Panc1 (cell line): Measurements from ENCODE around the gene TACO1. TPM values are rescaled to one million over a fixed set of nuclear protein-coding genes. Genes with fewer than 3 reads are reported as not detected.

Source experiments
- ATAC-seq: fragments of 200-7000 bp; cut with Tn5 transposase; 2 replicates; pipeline ENCODE4 v1.9.1; 2020; ENCODE audit warnings: mild to moderate bottlenecking, moderate library complexity
- BruUV-seq: library from RNA; stranded (reverse); fragments of 400-500 nt; replicated peaks from 2 replicates; lab custom pipeline; 2021; lab: Mats Ljungman, UMichigan
- CTCF ChIA-PET: fragments of 300-600 bp; sonication (Branson Sonifier 250); formaldehyde crosslinking; loops from one replicate; lab custom pipeline; 2022; ENCODE audit warnings: antibody characterized with exemption; lab: Charles Lee
- POLR2A ChIA-PET: fragments of 300-600 bp; sonication (Branson Sonifier 250); formaldehyde crosslinking; loops from one replicate; lab custom pipeline; 2022; ENCODE audit warnings: antibody characterized with exemption; lab: Charles Lee
- DNase-seq: peaks from one replicate; pipeline ENCODE4 v3.0.0-alpha.2; 2010; ENCODE audit warnings: low read depth, low spot score
- H3K27ac ChIP-seq: 2 replicates; pipeline ENCODE4 v1.5.1; 2011; ENCODE audit warnings: mild to moderate bottlenecking, low read length, inconsistent platforms
- H3K27me3 ChIP-seq: fragments of 200-500 bp; sonication (Bioruptor generic); 2 replicates; pipeline ENCODE4 v1.6.0; 2014; ENCODE audit warnings: low read length, inconsistent platforms; ENCODE audit not compliant: control insufficient read depth, insufficient read depth
- H3K36me3 ChIP-seq: fragments of 200-500 bp; sonication (Bioruptor generic); 2 replicates; pipeline ENCODE4 v1.5.1; 2014; ENCODE audit warnings: inconsistent platforms, mild to moderate bottlenecking, low read length, moderate library complexity; ENCODE audit not compliant: control insufficient read depth, insufficient read depth
- H3K4me1 ChIP-seq: 2 replicates; pipeline ENCODE4 v1.5.1; 2011; ENCODE audit warnings: inconsistent platforms, mild to moderate bottlenecking, low read length, moderate library complexity; ENCODE audit not compliant: control insufficient read depth, insufficient read depth
- H3K4me3 ChIP-seq, 2 experiments: 2 replicates each; pipeline ENCODE4 v1.5.1; 2011 to 2012; ENCODE audit warnings: low read depth in 2 of 2, low read length in 2 of 2, mild to moderate bottlenecking in 2 of 2, inconsistent platforms in 1 of 2, moderate library complexity in 1 of 2
- H3K9me3 ChIP-seq: fragments of 200-500 bp; sonication (Bioruptor generic); 2 replicates; pipeline ENCODE4 v1.5.1; 2014; ENCODE audit warnings: low read depth, mild to moderate bottlenecking, inconsistent platforms, low read length, moderate library complexity; ENCODE audit not compliant: control insufficient read depth, insufficient read depth
- CTCF ChIP-seq: fragments of 450-650 bp; IDR thresholded peaks from 2 replicates; pipeline ENCODE4 v1.5.1; 2017; ENCODE audit warnings: mild to moderate bottlenecking
- POLR2AphosphoS5 ChIP-seq: IDR thresholded peaks from 2 replicates; pipeline ENCODE4 v1.6.1; 2012; ENCODE audit warnings: mild to moderate bottlenecking, low read depth, low read length, moderate library complexity
- SIN3A ChIP-seq: IDR thresholded peaks from 2 replicates; pipeline ENCODE4 v1.6.1; 2012; ENCODE audit warnings: low read depth, mild to moderate bottlenecking, low read length, moderate library complexity, borderline replicate concordance; ENCODE audit not compliant: insufficient read depth
- TCF7L2 ChIP-seq: IDR thresholded peaks from 2 replicates; pipeline ENCODE4 v1.6.1; 2011; ENCODE audit warnings: mild to moderate bottlenecking, low read depth, low read length, inconsistent platforms
- in situ Hi-C: cut with HindIII; loops from 2 replicates; pipeline ENCODE4 v1.10.0; 2016; ENCODE audit warnings: low sequenced_read_pairs, low pct_unique_long_range_greater_than_20kb
- intact Hi-C: fragments of 100-400 bp; cut with micrococcal nuclease; formaldehyde crosslinking; loops from one replicate; pipeline ENCODE4 v1.10.0; 2022; ENCODE audit not compliant: unreplicated experiment
- total RNA-seq: library from RNA; stranded (reverse); gene quantifications from one replicate; pipeline ENCODE4 v1.2.1, GENCODE V29; 2021; ENCODE audit not compliant: unreplicated experiment
- TF ChIP-seq, protein P1 (sequence below), 2 experiments: IDR thresholded peaks; 2 replicates each; pipeline ENCODE4 v1.6.1; 2011 to 2012; ENCODE audit warnings: low read depth in 2 of 2, control low read depth in 1 of 2, low read length in 1 of 2, mild to moderate bottlenecking in 1 of 2, moderate library complexity in 1 of 2; ENCODE audit not compliant: insufficient read depth in 1 of 2

The TACO1 gene
- total RNA-seq, 1 experiment from 2014 or later: 17.9 TPM

DNA sequence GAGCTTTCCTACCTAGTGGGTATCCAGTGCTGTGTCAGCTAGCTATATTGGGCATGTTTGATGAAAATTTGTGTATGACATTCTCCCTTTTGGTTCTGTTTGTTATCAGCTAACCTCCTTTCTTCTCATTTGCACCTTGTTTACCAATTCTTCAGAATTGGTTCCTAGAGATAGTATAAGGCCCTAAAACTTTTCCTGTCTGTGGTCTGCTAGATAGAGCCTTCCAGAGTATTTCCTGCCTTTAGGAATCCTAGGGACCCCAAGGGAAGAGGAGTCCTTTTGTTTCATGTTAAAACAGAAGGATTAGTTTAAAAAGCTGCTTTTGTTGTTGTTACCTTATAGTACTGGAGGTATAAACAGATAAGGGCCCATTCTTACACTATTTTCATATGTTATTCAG, 33.0 kb downstream of the TACO1 start:
- BruUV-seq: no TSS peak
- intact Hi-C loops: no loop called here

DNA sequence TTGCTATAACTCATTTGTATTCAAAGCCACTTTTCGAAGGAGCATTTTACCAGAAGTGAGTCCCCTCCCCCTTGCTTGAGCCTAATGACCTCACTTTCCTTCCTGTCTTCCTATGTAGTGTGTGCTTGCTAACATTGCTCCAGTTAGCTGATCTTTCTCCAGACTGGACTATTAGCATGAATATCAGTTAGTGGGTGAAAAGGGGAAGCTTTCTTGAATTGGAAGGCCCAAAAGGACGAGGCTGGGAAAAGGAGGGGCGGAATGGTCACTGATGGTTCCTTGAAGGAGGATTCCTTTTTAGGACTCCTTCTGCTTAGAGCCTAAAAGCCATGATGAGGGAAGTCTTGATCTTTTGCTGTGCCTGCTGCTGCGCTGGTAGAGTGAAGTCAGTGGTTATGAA, 33.5 kb downstream of the TACO1 start:
- ATAC-seq (no peak), DNase-seq (no peak)
- Histone ChIP-seq H3K4me3 (no peak overlapping the region), H3K4me1 (no peaks in the 10 kb centered on the region), H3K9me3 (no peaks in the 10 kb centered on the region), H3K27ac (no peak overlapping the region), H3K36me3 (no peaks in the 10 kb centered on the region; the same call in 1 of the 2 replicates), H3K27me3 (no peaks in the 10 kb centered on the region)
- ChIA-PET CTCF (no interaction called here), POLR2A (no interaction called here)
- in situ Hi-C loops (no loop called here), intact Hi-C loops (no loop called here)
- TF ChIP-seq POLR2AphosphoS5: no peak
- no peak for TF ChIP-seq SIN3A
- no peak for TF ChIP-seq CTCF
- no peak for TF ChIP-seq TCF7L2
- TF ChIP-seq, protein P1, sequence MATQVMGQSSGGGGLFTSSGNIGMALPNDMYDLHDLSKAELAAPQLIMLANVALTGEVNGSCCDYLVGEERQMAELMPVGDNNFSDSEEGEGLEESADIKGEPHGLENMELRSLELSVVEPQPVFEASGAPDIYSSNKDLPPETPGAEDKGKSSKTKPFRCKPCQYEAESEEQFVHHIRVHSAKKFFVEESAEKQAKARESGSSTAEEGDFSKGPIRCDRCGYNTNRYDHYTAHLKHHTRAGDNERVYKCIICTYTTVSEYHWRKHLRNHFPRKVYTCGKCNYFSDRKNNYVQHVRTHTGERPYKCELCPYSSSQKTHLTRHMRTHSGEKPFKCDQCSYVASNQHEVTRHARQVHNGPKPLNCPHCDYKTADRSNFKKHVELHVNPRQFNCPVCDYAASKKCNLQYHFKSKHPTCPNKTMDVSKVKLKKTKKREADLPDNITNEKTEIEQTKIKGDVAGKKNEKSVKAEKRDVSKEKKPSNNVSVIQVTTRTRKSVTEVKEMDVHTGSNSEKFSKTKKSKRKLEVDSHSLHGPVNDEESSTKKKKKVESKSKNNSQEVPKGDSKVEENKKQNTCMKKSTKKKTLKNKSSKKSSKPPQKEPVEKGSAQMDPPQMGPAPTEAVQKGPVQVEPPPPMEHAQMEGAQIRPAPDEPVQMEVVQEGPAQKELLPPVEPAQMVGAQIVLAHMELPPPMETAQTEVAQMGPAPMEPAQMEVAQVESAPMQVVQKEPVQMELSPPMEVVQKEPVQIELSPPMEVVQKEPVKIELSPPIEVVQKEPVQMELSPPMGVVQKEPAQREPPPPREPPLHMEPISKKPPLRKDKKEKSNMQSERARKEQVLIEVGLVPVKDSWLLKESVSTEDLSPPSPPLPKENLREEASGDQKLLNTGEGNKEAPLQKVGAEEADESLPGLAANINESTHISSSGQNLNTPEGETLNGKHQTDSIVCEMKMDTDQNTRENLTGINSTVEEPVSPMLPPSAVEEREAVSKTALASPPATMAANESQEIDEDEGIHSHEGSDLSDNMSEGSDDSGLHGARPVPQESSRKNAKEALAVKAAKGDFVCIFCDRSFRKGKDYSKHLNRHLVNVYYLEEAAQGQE (IDR thresholded peaks at IDR 0.05; ENCODE audit: insufficient read depth in 1 of 2, low read depth in 2 of 2, low read length in 1 of 2): no peak
- no TSS peak for BruUV-seq

More for the DNA sequence above, 33.0 kb downstream of the TACO1 start:
- no peak overlapping the region for H3K27ac ChIP-seq
- TF ChIP-seq POLR2AphosphoS5: no peak
- TF ChIP-seq TCF7L2: no peak
- no peaks in the 10 kb centered on the region; the same call in 1 of the 2 replicates for H3K36me3 ChIP-seq
- DNase-seq (no peak), ATAC-seq (no peak)
- H3K4me3 ChIP-seq: no peak overlapping the region
- H3K9me3 ChIP-seq: no peaks in the 10 kb centered on the region
- CTCF ChIA-PET: no interaction called here
- H3K27me3 ChIP-seq: no peaks in the 10 kb centered on the region
- H3K4me1 ChIP-seq: no peaks in the 10 kb centered on the region
- POLR2A ChIA-PET: no interaction called here
- in situ Hi-C loops: no loop called here

GRCh38 chr17:63634816-63635215, 34.1 kb downstream of the TACO1 start:
- intact Hi-C loops: no loop called here
- no peak overlapping the region for H3K4me3 ChIP-seq

More at GRCh38 chr17:63634816-63635215, 34.1 kb downstream of the TACO1 start:
- no peak for ATAC-seq
- Histone ChIP-seq H3K27me3 (no peaks in the 10 kb centered on the region), H3K36me3 (no peaks in the 10 kb centered on the region; the same call in 1 of the 2 replicates), H3K9me3 (no peaks in the 10 kb centered on the region), H3K4me1 (no peaks in the 10 kb centered on the region), H3K27ac (no peak overlapping the region)
- ChIA-PET CTCF (no interaction called here), POLR2A (no interaction called here)
- DNase-seq: no peak
- TF ChIP-seq POLR2AphosphoS5 (no peak), TCF7L2 (no peak), SIN3A (no peak), CTCF (no peak)
- TF ChIP-seq, protein P1 (IDR thresholded peaks at IDR 0.05; ENCODE audit: insufficient read depth in 1 of 2, low read depth in 2 of 2, low read length in 1 of 2): no peak
- in situ Hi-C loops: no loop called here
- BruUV-seq: no TSS peak
